Frontal cortex (tissue), 4 donors: Measurements from ENCODE around the gene GJD4. TPM values are rescaled to one million over a fixed set of nuclear protein-coding genes. Genes with fewer than 3 reads are reported as not detected.

Experiments
- DNase-seq, 2 donors: peaks; one replicate each; pipeline ENCODE4 v3.0.0; 2012; ENCODE audit warnings: low spot score in 2 of 2
- FAIRE-seq: peaks from 2 replicates; lab custom pipeline; 2012; peaks lifted over from hg19 to GRCh38; lab: Jason Lieb, UNC
- total RNA-seq: library from RNA; depleted of rRNA; stranded (reverse); fragments of >200 nt; gene quantifications from one replicate; pipeline ENCODE4 v1.2.3, GENCODE V29; 2014
- donor health status: control.
- donor health status: control.
- donor health status: control.

Gene GJD4
- total RNA-seq, 1 donor from 2014 or later, result not detected

GRCh38 chr10:35577926-35578617 is 27.1 kb upstream of the GJD4 start:
- DNase-seq (no peak), FAIRE-seq (no peak)

DNA sequence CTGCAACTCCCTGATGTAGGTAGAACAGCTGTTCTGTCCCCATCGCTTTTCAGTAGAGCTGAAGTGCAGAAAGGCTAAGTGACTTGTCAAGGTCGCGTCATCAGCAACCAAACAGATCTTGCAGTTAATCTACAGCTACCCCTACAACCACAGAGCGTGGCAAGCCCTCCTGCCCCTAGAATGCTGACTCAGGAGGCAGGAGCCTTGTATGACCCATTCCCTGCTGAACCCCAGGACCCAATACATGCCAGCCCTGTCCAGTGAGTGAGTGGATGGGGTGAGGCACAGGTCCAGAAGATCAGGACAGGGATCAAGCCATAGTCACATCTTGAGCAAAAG is 26.6 kb upstream of the GJD4 start:
- FAIRE-seq, result no peak
- no peak for DNase-seq

DNA sequence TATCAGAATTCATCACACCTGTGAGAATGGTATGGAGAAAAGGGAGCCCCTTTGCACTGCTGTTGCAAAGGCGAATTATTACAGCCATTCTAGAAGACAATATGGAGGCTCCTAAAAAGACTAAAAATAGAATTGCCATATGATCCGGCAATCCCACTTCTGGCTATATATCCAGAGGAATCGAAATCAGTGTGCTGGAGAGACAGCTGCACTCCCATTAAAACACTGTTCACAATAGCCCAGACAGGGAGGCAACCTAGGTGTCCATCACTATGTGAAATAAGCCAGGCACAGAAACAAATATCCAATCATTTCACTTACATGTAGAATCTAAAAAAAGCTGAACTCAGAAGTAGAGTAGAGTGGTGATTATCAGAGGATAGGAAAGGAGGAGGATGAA is 26.0 kb upstream of the GJD4 start:
- DNase-seq, result no peak
- FAIRE-seq, result no peak

GRCh38 chr10:35579726-35580422 is 25.3 kb upstream of the GJD4 start:
- FAIRE-seq, result no peak
- no peak for DNase-seq

DNA sequence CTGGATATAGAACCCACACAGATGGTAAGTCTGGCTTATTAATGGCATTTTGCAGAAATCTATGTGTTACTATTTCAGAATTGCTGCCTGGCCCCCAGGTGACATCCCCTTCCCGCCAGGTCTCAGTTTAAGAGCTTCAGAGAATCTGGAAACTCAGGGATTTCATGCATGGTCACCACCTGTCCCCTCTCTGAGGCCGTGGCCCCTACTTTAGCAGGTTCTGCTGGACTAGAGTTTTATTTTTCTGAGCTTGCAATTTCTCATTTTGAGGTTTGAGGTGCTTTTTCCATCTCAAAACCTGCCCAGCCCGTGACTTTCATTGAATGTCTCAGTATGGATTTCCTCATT is 24.7 kb upstream of the GJD4 start:
- DNase-seq (no peak), FAIRE-seq (no peak)

DNA sequence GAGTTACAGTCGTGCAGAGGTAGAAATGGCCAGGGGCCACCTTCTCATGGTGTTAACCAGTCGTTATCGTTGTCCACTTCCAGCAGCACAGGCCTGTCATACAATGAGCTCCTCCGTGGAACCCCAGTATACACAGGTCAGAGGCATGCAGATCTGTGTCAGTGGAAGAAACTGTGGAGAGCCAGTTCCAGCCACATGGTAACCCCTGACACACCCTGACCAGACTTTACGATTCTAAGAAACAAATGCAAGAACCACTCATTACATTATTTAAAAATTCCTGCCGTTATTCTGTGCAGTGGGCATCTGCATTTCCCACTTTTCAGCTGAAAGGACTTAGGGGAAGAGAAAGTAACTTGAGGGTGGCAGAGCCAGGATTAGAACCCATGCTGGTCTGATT is 23.5 kb upstream of the GJD4 start:
- FAIRE-seq (no peak), DNase-seq (no peak)

GRCh38 chr10:35584946-35585345 is 20.2 kb upstream of the GJD4 start:
- FAIRE-seq (no peak), DNase-seq (no peak)

GRCh38 chr10:35585356-35585755 is 19.8 kb upstream of the GJD4 start:
- FAIRE-seq (no peak), DNase-seq (no peak)

DNA sequence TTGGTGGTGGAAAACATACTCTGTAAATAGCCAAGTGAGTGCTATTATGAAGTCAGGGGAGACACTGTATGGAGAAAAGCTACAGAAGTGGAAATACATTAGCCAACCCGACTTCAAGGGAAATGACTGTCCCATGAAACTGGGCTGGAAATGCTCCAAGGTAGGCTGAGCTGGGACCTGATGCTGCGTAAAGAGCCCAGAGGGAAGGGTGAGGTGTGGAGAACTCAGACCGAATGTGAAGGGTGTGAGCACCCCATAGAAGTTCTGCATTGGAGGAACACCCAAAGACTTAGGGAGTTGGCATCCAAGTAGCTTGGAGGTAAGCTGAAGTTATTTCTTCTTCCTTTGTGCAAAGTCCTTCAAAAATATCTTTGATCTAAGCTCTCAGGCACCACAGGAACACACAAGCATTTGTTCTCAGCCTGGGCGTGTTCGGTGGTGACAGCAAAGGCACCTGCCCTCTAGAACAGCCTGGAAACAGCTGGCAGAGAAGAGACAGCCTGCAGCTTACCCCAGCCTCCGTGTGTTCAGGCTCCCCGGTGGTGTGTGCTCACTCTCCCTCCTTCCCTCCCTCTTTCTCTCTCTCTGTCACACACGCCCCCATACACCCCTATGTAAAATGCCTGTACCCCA is 19.1 kb upstream of the GJD4 start:
- FAIRE-seq (no peak), DNase-seq (no peak)

GRCh38 chr10:35588836-35589235 is 16.3 kb upstream of the GJD4 start:
- no peak for FAIRE-seq

DNA sequence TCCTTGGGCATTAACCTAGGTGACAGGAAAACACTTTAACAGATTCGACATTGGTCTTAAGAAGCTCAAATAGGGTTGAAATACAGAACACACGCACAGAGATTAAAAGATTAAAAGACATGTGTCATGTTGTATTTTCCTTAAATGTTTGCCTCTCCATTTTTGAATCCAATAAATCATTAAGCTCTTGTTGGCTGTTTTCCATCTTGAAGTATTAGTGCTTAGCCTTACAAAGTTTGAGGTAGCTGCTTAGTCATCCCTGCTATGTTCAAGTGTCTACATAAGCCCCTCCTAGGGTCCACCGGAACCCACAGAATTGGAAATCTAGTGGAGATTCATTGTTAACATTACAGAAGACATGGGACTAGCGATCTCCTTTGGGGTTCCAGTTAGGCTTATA is 12.7 kb upstream of the GJD4 start:
- no peak for FAIRE-seq
- no peak for DNase-seq

More at GRCh38 chr10:35588836-35589235, 16.3 kb upstream of the GJD4 start:
- no peak for DNase-seq

DNA sequence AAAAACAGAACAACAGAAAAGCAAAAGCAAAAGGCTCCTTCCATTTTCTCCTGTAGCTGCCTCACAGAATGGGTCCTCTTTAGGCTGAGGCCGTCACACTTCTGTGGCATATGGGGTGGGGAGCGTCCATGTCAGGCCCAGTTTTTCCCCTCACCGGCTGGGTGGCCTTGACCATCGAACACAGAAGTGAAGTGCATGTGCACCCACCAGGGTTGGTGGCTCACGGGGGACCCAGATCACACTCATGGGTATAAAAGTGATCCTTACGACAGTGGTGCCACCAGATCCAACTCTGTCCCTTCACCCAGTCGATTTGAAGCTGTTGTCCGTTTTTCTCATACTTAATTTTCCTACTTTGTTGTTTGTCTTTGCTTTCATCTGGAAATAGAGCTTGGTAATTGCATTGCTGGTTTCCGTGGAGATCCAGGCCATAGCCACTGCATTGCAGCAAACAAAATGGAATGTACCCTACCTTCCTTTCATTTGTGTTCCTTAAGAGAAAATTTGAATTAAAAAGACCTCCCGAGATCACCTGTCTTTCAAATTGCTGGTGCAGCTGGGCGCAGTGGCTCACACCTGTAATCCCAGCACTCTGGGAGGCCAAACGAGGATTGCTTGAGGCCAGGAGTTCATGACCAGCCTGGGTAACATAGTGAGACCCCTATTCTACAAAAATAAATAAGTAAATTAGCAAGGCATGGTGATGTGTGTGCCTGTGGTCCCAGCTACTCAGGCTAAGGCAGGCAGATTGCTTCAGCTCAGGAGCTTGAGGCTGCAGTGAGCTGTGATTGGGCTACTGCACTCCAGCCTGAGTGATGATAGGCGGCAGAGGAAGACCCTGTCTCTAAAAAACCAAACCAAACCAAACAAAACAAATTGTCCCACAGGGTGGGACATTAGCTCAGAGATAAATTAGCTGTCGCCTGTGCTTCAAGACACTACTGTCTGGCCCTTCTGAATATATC is 10.7 kb upstream of the GJD4 start:
- no peak for FAIRE-seq
- no peak for DNase-seq

DNA sequence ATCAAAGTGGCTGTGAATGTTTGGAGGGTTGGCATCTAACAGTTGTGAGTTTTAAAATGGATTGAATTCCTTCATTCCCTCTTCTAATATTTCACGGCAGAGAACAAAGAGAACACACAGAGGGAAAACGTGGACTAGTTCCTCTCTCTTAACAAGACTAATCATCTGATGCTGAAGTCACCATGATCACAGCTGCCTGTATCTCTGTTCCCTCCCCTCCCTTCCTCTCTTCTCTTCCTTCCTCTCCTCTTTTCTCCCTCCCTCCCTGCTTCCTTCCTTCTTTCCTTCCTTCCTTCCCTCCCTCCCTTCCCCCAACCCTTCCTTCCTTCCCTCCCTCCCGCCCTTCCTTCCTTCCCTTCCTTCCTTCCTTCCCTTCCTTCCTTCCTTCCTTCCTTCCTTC is 10.0 kb upstream of the GJD4 start:
- DNase-seq, result no peak
- no peak for FAIRE-seq

- no peak for FAIRE-seq
- DNase-seq, result no peak
Observed at GRCh38 chr10:35598379-35598778, 6.8 kb upstream of the GJD4 start.

DNA sequence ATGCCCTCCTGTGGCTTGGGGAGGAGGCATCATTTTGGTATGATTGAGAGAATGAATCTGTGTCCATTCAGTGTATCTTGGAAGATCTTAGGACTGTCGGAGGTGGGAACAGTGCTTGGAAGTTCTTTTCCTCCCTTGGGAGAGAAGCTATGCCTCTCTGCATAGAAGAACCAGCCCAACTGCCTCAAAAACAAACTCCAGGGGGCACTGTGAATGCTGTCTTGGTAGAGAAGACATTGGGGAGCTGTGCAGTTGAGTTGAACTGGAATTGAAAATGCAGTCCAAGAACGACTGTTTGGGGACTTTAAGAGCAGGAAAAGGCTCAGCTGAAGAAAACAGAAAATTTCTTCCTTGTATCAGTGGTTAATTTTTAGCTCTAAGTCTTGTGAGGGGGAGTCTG is 4.9 kb upstream of the GJD4 start:
- DNase-seq (no peak), FAIRE-seq (no peak)

GRCh38 chr10:35606430-35606829 is 1.3 kb downstream of the GJD4 start:
- no peak for FAIRE-seq
- DNase-seq, result no peak

DNA sequence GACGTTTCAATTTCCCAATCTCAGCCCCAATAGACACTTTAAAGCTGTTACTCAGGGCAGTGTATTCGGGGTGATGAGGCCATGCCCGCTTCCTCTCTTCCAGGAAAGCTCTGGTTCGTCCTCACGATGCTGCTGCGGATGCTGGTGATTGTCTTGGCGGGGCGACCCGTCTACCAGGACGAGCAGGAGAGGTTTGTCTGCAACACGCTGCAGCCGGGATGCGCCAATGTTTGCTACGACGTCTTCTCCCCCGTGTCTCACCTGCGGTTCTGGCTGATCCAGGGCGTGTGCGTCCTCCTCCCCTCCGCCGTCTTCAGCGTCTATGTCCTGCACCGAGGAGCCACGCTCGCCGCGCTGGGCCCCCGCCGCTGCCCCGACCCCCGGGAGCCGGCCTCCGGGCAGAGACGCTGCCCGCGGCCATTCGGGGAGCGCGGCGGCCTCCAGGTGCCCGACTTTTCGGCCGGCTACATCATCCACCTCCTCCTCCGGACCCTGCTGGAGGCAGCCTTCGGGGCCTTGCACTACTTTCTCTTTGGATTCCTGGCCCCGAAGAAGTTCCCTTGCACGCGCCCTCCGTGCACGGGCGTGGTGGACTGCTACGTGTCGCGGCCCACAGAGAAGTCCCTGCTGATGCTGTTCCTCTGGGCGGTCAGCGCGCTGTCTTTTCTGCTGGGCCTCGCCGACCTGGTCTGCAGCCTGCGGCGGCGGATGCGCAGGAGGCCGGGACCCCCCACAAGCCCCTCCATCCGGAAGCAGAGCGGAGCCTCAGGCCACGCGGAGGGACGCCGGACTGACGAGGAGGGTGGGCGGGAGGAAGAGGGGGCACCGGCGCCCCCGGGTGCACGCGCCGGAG is 2.6 kb downstream of the GJD4 start:
- FAIRE-seq (no peak), DNase-seq (no peak)

DNA sequence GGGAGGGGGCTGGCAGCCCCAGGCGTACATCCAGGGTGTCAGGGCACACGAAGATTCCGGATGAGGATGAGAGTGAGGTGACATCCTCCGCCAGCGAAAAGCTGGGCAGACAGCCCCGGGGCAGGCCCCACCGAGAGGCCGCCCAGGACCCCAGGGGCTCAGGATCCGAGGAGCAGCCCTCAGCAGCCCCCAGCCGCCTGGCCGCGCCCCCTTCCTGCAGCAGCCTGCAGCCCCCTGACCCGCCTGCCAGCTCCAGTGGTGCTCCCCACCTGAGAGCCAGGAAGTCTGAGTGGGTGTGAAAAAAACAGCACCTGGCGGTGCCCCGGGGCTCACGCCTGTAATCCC is 3.2 kb downstream of the GJD4 start:
- FAIRE-seq, result no peak
- DNase-seq, result no peak

- FAIRE-seq (no peak), DNase-seq (no peak)
Observed at GRCh38 chr10:35611750-35612149, 6.6 kb downstream of the GJD4 start.
